SK-N-MC (cell line): ENCODE results near the gene NPAS2.

Experiments used
- EZH2 ChIP-seq: fragments of 200-600 bp; sonication (generic); IDR thresholded peaks from one replicate; pipeline ENCODE4 v1.6.1; 2017; ENCODE audit warnings: antibody characterized with exemption
- POLR2AphosphoS5 ChIP-seq: IDR thresholded peaks from 2 replicates; pipeline ENCODE4 v1.6.1; 2012; ENCODE audit warnings: mild to moderate bottlenecking, low read depth, low read length, borderline replicate concordance

DNA sequence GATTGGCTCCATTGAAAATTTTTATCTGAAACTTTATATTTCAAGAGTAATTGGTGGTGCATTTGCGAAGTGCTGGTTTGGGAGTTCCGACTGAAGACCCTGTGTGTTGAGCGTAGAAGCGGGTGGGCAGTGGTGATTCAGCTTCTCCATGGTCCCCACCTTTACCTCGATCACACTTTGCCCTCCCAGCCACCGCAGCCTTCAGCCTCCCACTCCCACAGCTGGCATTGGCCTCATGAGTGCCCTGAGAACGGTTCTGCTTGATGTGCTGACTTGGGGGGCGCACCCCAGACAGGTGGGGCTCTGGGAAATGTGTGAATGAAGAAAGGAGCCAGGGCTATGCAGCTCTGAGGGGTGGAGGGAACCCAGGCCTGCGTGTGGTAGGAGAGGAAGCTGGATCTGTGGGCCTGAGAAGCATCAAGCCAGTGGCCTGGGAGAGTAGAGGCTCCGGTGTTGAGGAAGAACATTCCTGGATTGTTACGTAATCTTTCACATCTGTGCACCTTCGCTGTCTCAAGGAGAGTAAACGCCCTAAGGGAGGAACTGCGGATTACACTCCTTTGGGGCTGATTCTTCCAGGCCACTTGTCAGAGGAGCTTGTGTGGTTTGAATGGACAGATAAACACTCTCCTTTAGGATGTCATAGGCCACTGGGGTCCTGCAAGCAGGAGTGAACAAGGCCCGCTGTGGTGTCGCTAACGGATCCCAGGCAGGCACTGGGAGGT is 83.8 kb downstream of the NPAS2 start:
- TF ChIP-seq EZH2 (no peak), POLR2AphosphoS5 (no peak)
